Measurements from ENCODE around the gene GPR143.
"Not testable (repeated sequence)": the region's sequence is repeated elsewhere in the genome, so short reads cannot be mapped to it uniquely, and the experiment has no call there.

Gene GPR143

GRCh38 chrX:9765737-9766097 lies at the start of gene GPR143:
Gene GPR143 (minus strand): TSS chrX:9765847. CDS start chrX:9765817, 30 bp downstream.
- DNase-seq, result no peak

- DNase-seq, result not testable (repeated sequence)
Observed at GRCh38 chrX:9811086-9811485, 45.4 kb upstream of the GPR143 start.

- DNase-seq, result not testable (repeated sequence)
Observed at GRCh38 chrX:9809876-9810275, 44.2 kb upstream of the GPR143 start.

- DNase-seq, result no peak
Observed at GRCh38 chrX:9807355-9808182, 41.9 kb upstream of the GPR143 start.

GRCh38 chrX:9805956-9806355 lies 40.3 kb upstream of the GPR143 start:
- no peak for DNase-seq

- DNase-seq, result no peak
Observed at GRCh38 chrX:9804444-9804843, 38.8 kb upstream of the GPR143 start.

- DNase-seq, result no peak
Observed at GRCh38 chrX:9802737-9803136, 37.1 kb upstream of the GPR143 start.

GRCh38 chrX:9797384-9798360 lies 32.0 kb upstream of the GPR143 start:
- no peak for DNase-seq

GRCh38 chrX:9794495-9794894 lies 28.8 kb upstream of the GPR143 start:
- no peak for DNase-seq

- no peak for DNase-seq
Observed at GRCh38 chrX:9790866-9791265, 25.2 kb upstream of the GPR143 start.

- no peak for DNase-seq
Observed at GRCh38 chrX:9789555-9789954, 23.9 kb upstream of the GPR143 start.

GRCh38 chrX:9788911-9789310 lies 23.3 kb upstream of the GPR143 start:
- no peak for DNase-seq

GRCh38 chrX:9786798-9787635 lies 21.4 kb upstream of the GPR143 start:
- DNase-seq, result no peak

- DNase-seq, result no peak
Observed at GRCh38 chrX:9785944-9786797, 20.5 kb upstream of the GPR143 start, which contains the start of gene SHROOM2. Gene SHROOM2 (plus strand): TSS chrX:9786429. CDS start chrX:9786546, 117 bp downstream.

GRCh38 chrX:9785254-9785943 lies 19.8 kb upstream of the GPR143 start:
- DNase-seq, result no peak

- no peak for DNase-seq
Observed at GRCh38 chrX:9784332-9784731, 18.7 kb upstream of the GPR143 start.

- DNase-seq, result no peak
Observed at GRCh38 chrX:9781941-9782340, 16.3 kb upstream of the GPR143 start.

GRCh38 chrX:9775930-9776329 lies 10.3 kb upstream of the GPR143 start:
- no peak for DNase-seq

- DNase-seq, result no peak
Observed at GRCh38 chrX:9772943-9773342, 7.3 kb upstream of the GPR143 start.

- DNase-seq, result no peak
Observed at GRCh38 chrX:9770319-9770718, 4.7 kb upstream of the GPR143 start.

- DNase-seq, result not testable (repeated sequence)
Observed at GRCh38 chrX:9768321-9768839, 2.7 kb upstream of the GPR143 start.
